HL-60/S4 (cell line): ENCODE results near the gene UBE2J1.
"Not testable (repeated sequence)": the region's sequence is repeated elsewhere in the genome, so short reads cannot be mapped to it uniquely, and the experiment has no call there.

ENCODE experiments used
- in situ Hi-C: fragments of 300-500 bp; cut with MboI; formaldehyde crosslinking; loops from 2 replicates; pipeline ENCODE4 v1.14.3; 2022; ENCODE audit warnings: low sequenced_read_pairs

Gene UBE2J1

GRCh38 chr6:89352278-89353117 lies at the start of gene UBE2J1:
TSS of gene UBE2J1 (minus strand) at chr6:89352722. CDS start at chr6:89352569, 153 bp downstream.
- in situ Hi-C loops = no loop called here

GRCh38 chr6:89400912-89401399 lies 48.4 kb upstream of the UBE2J1 start:
- in situ Hi-C loops = no loop called here

GRCh38 chr6:89400050-89400449 lies 47.5 kb upstream of the UBE2J1 start:
- in situ Hi-C loops = no loop called here

GRCh38 chr6:89398762-89399525 lies 46.4 kb upstream of the UBE2J1 start:
- in situ Hi-C loops = no loop called here

- in situ Hi-C loops = not testable (repeated sequence)
Observed at GRCh38 chr6:89397884-89398283, 45.4 kb upstream of the UBE2J1 start.

- in situ Hi-C loops = no loop called here
Observed at GRCh38 chr6:89393659-89394058, 41.1 kb upstream of the UBE2J1 start.

- in situ Hi-C loops = no loop called here
Observed at GRCh38 chr6:89392823-89393222, 40.3 kb upstream of the UBE2J1 start.

- in situ Hi-C loops = no loop called here
Observed at GRCh38 chr6:89388846-89389245, 36.3 kb upstream of the UBE2J1 start.

GRCh38 chr6:89387516-89388201 lies 35.1 kb upstream of the UBE2J1 start:
- in situ Hi-C loops = no loop called here

GRCh38 chr6:89386917-89387491 lies 34.5 kb upstream of the UBE2J1 start:
- in situ Hi-C loops = no loop called here

- in situ Hi-C loops = no loop called here
Observed at GRCh38 chr6:89385846-89386245, 33.3 kb upstream of the UBE2J1 start.

GRCh38 chr6:89385156-89385667 lies 32.7 kb upstream of the UBE2J1 start:
- in situ Hi-C loops = no loop called here

- in situ Hi-C loops = no loop called here
Observed at GRCh38 chr6:89381031-89381430, 28.5 kb upstream of the UBE2J1 start.

- in situ Hi-C loops = loop anchor here (10.0 kb wide), 1 partner anchor 236 kb away; no protein-coding TSS in a partner anchor
Observed at GRCh38 chr6:89379281-89379680, 26.8 kb upstream of the UBE2J1 start.

GRCh38 chr6:89378628-89379027 lies 26.1 kb upstream of the UBE2J1 start:
- in situ Hi-C loops = loop anchor here (10.0 kb wide), 1 partner anchor 236 kb away; no protein-coding TSS in a partner anchor

GRCh38 chr6:89375427-89376267 lies 23.1 kb upstream of the UBE2J1 start:
- in situ Hi-C loops = loop anchor here (10.0 kb wide), 1 partner anchor 239 kb away; no protein-coding TSS in a partner anchor

GRCh38 chr6:89372506-89372901 lies 20.0 kb upstream of the UBE2J1 start:
- in situ Hi-C loops = loop anchor here (10.0 kb wide), 1 partner anchor 242 kb away; no protein-coding TSS in a partner anchor

GRCh38 chr6:89371849-89372505 lies 19.5 kb upstream of the UBE2J1 start:
- in situ Hi-C loops = loop anchor here (10.0 kb wide), 1 partner anchor 243 kb away; no protein-coding TSS in a partner anchor

- in situ Hi-C loops = no loop called here
Observed at GRCh38 chr6:89368999-89369398, 16.5 kb upstream of the UBE2J1 start.
